GM12892 (cell line): ENCODE data around the gene SLC30A1.
"Not testable (repeated sequence)": the region's sequence is repeated elsewhere in the genome, so short reads cannot be mapped to it uniquely, and the experiment has no call there.

Source experiments
- DNase-seq: peaks from one replicate; pipeline ENCODE4 v3.0.0; 2011; ENCODE audit not compliant: insufficient read length
- FAIRE-seq: peaks from 2 replicates; lab custom pipeline; 2011; peaks lifted over from hg19 to GRCh38; lab: Jason Lieb, UNC
- POLR2A ChIP-seq: IDR thresholded peaks from 2 replicates; pipeline ENCODE4 v1.6.1; 2011; ENCODE audit warnings: low read depth, low read length, control low read depth
- POLR2AphosphoS5 ChIP-seq: IDR thresholded peaks from 2 replicates; pipeline ENCODE4 v1.6.1; 2011; ENCODE audit warnings: low read depth, low read length, control low read depth
- TAF1 ChIP-seq: IDR thresholded peaks from 2 replicates; pipeline ENCODE4 v1.6.1; 2011; ENCODE audit warnings: low read depth, mild to moderate bottlenecking, control low read depth, low read length, borderline replicate concordance

Gene SLC30A1

DNA sequence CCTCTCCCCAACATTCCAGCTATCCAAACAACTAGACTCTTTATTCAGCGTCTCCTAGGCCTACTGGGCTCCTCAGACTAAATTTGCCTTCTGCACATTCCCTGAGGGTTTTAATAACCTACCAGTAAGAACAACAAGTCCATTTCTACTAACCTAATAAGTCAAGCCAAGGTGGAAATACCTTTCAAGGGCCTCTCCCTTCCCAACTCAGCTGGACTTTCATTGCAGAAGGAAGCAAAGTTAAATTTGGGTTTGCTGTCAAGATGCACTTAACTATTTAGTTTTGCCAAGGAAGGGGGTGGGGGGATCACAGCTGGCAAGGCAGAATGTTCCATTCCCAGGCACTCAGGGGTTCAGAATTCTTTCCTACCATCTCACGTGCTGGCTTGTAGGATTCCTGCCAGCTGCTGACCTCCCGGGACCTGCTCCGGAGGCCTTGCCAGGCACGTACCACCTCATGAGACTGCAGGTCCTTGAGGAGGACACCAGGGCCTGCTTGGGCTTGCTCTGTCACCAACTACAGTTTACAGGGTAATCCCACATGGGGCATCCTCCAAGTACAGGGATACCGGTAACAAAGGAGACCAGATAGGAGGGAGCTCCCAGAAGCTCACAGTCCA lies 29.8 kb downstream of the SLC30A1 start:
- DNase-seq, result no peak
- FAIRE-seq, result no peak
- TF ChIP-seq POLR2AphosphoS5, result no peak
- TF ChIP-seq TAF1, result no peak
- TF ChIP-seq POLR2A, result no peak

DNA sequence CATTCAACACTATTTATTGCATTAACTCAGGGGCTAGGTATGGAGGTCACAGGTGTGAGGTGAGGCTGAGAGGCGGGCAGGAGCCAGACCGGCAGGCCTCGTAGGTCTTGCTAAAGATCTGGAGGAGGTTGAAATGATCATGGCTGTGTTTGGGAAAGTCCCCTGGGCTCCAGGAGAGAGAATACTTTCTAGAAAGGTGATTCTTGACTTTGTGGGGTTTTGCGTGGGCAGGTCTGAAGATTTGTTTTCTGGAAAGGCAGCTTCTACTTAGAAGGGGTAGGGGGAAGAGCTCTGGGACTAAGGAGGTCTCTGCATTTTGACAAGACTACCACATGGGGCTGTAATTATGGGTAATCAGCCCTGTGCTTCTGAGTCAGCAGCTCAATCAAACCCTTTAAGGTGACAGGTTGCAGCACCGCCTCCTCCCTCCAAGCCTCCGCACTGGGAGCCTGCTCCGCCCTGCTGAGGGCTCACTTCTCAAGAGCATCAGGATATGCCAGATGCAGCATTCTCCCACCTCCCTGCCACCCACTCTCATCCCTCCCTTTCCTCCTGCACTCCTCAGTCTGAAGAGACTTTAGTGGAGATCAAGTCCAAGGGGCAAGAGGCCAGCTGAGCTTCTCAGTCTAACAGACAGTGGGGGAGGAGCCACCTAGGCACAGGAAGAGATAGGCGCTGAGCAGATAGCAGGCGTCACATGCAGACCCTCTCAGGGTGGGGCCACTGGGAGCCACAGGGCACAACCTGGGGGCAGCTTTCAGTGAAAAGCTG lies 30.5 kb downstream of the SLC30A1 start:
- FAIRE-seq (no peak), DNase-seq (no peak)
- TF ChIP-seq TAF1, result no peak
- TF ChIP-seq POLR2AphosphoS5, result no peak

DNA sequence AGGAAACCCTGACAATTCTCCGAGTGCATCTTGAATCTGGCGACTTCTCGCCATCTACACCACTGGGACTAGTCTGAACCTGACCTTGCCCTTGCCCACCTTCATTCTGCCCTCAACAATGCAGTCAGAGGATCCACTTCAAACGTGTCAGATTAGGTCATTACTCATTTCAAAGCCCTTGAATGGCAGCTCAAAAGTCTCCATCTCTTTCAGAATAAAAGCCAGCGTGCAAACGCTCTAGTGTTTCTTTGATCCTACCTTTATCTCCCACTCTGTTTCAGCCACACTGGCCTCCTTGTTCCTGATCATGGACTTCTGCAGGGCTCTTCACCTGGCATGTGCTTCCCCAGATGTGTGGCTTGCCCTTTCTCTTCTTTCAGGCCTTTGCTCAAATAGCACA lies 31.3 kb downstream of the SLC30A1 start:
- TF ChIP-seq POLR2A (no peak), POLR2AphosphoS5 (no peak)
- FAIRE-seq (no peak), DNase-seq (no peak)

DNA sequence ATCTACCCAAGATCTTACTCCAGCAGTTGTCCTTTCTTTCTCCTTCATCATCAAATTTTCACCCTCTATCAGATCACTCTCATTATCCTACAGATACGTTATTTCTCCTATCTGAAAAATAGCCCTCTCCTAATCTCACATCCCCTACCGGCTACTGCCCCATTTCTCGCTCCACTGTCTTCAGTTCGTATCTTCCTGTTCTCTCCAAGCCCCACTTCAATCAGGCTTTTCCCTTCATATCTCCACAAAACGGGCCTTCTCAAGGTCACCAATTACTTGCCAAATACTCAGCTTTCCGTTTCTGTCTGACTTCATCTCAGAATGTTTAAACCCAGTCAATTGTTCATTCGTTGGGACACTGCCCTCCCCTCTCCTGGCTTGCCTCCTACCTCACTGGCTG lies 32.4 kb downstream of the SLC30A1 start:
- TF ChIP-seq TAF1, result no peak
- no peak for TF ChIP-seq POLR2AphosphoS5
- TF ChIP-seq POLR2A, result no peak
- FAIRE-seq, result no peak
- DNase-seq, result no peak

DNA sequence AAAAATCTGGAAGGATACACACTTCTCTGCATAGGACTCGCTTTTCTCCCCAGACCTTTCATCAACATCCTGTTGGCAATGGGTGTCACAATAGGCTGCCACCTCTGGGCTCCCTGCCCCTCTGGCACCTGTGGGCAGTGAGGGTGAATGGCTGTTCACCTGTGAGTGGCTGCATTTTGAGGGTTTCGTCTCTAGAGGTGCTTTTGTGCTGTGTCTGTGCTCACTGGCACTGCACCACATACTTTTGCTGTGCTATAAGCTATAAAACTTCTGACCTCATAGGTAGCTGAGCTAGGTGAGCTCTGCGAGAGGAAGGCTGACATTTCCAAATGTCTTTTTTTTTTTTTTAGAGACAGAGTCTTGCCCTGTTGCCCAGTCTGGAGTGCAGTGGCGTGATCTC lies 35.9 kb downstream of the SLC30A1 start:
- no peak for TF ChIP-seq TAF1
- no peak for TF ChIP-seq POLR2A
- no peak for TF ChIP-seq POLR2AphosphoS5
- DNase-seq, result no peak
- no peak for FAIRE-seq

- no peak for FAIRE-seq
- DNase-seq, result no peak
- TF ChIP-seq POLR2A, result no peak
- no peak for TF ChIP-seq TAF1
- no peak for TF ChIP-seq POLR2AphosphoS5
Measured at GRCh38 chr1:211541720-211542477, 37.1 kb downstream of the SLC30A1 start.

DNA sequence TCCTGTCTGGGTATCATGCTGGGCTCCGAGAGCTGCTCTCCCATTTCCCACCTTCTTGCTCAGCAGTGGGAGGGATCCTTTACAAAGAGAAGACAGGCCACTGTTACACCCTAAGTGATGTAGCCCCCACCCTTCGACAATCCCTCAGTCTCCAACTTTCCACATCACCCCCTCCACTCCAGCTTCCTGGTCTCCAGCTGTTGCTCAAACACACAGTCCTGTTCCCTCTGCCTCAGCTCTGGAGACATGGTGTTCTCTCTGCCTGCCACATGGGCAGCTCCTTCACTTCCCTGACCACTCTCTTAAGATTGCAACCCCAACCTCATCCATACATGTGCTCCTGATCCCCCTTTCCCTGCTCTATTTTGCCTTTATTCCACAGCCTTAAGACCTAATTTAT lies 37.7 kb downstream of the SLC30A1 start:
- TF ChIP-seq POLR2AphosphoS5 (no peak), POLR2A (no peak), TAF1 (no peak)
- FAIRE-seq, result no peak

GRCh38 chr1:211540824-211541223 lies 38.1 kb downstream of the SLC30A1 start:
- not testable (repeated sequence) for DNase-seq, FAIRE-seq

More for the DNA sequence above, 37.7 kb downstream of the SLC30A1 start:
- no peak for DNase-seq

GRCh38 chr1:211538287-211538686 lies 40.7 kb downstream of the SLC30A1 start:
- DNase-seq (no peak), FAIRE-seq (no peak)
- no peak for TF ChIP-seq TAF1
- TF ChIP-seq POLR2A, result no peak
- no peak for TF ChIP-seq POLR2AphosphoS5

DNA sequence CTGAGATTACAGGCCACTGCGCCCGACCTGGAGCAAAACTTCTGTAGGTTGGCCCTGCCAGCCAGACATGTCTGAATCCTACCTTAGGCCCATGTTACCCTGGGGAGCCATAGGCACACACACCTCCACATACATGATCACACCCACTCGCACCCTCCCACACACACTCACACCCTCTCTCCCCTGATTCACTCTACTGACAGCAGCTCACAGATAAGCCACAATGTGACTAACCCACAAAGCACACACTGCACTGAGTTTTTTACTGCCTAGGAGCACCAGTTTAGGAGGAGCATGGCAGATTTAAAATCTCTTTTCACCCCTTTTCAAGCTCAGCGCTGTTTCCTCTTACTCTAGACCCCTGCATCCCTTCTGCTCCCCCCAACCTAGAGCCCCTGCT lies 41.7 kb downstream of the SLC30A1 start:
- DNase-seq (no peak), FAIRE-seq (no peak)

DNA sequence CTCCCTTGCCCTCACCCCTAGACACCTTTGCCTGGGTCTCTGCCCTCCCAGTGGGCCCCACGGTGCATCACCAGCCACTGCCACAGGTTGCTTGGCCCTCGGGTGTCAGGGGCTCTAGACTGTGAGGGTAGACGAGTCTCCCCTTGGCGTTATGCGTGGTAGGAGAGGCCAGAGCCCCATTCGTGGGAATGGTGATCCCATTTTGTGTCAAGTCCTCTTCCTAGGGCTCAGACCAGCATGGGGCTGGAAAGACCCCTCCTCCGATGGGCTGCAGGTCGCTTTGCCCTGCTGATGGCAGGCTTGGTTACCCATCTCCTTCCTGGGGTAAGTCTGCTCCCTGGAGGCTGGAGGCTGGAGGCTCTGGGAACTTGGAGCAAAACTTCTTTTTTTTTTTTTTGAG lies 42.4 kb downstream of the SLC30A1 start:
- TF ChIP-seq POLR2A, result no peak
- no peak for TF ChIP-seq TAF1
- TF ChIP-seq POLR2AphosphoS5, result no peak
- no peak for DNase-seq
- no peak for FAIRE-seq

More for the DNA sequence above, 41.7 kb downstream of the SLC30A1 start:
- TF ChIP-seq POLR2A (no peak), TAF1 (no peak), POLR2AphosphoS5 (no peak)

- TF ChIP-seq POLR2AphosphoS5, result no peak
- FAIRE-seq (no peak), DNase-seq (no peak)
Measured at GRCh38 chr1:211535346-211535745, 43.6 kb downstream of the SLC30A1 start.
